ENCODE data around the gene TCF12. TPM values are rescaled to one million over a fixed set of nuclear protein-coding genes. Genes with fewer than 3 reads are reported as not detected.

TCF12 gene
- total RNA-seq, 1 donor from 2014 or later, result 93.0 TPM

GRCh38 chr15:57057134-57057930, 138.9 kb downstream of the TCF12 start:
- ATAC-seq (no peak), DNase-seq (no peak)
- Histone ChIP-seq H3K9me3 (no peaks in the 10 kb centered on the region), H3K27me3 (ENCODE audit: low read depth) (no peaks in the 10 kb centered on the region), H3K36me3 (no peaks in the 10 kb centered on the region), H3K4me3 (no peak overlapping the region), H3K27ac (no peak overlapping the region), H3K4me1 (peaks cover 22% of the 10 kb centered on the region)
- no peak for TF ChIP-seq CTCF (IDR thresholded peaks at IDR 0.05)
- intact Hi-C loops (cut with DNase I), result no loop called here

- no peak overlapping the region for H3K27ac ChIP-seq
- H3K4me3 ChIP-seq, result no peak overlapping the region
- peaks cover 16% of the 10 kb centered on the region for H3K4me1 ChIP-seq
- intact Hi-C loops (cut with DNase I), result no loop called here
- H3K9me3 ChIP-seq, result no peaks in the 10 kb centered on the region
- no peaks in the 10 kb centered on the region for H3K36me3 ChIP-seq
- no peak for DNase-seq
- H3K27me3 ChIP-seq (ENCODE audit: low read depth), result no peaks in the 10 kb centered on the region
- ATAC-seq, result no peak
- TF ChIP-seq CTCF (IDR thresholded peaks at IDR 0.05), result no peak
Observed at GRCh38 chr15:57059026-57059660, 140.7 kb downstream of the TCF12 start.

- H3K27me3 ChIP-seq (ENCODE audit: low read depth), result no peaks in the 10 kb centered on the region
- TF ChIP-seq CTCF (IDR thresholded peaks at IDR 0.05), result no peak
- no peak overlapping the region for H3K4me3 ChIP-seq
- ATAC-seq, result no peak
- intact Hi-C loops (cut with DNase I), result no loop called here
- no peaks in the 10 kb centered on the region for H3K36me3 ChIP-seq
- peaks cover 10% of the 10 kb centered on the region for H3K4me1 ChIP-seq
- DNase-seq, result no peak
- no peak overlapping the region for H3K27ac ChIP-seq
- no peaks in the 10 kb centered on the region for H3K9me3 ChIP-seq
Observed at GRCh38 chr15:57060799-57061198, 142.4 kb downstream of the TCF12 start.

- Histone ChIP-seq H3K36me3 (no peaks in the 10 kb centered on the region), H3K27ac (no peak overlapping the region), H3K4me3 (no peak overlapping the region), H3K9me3 (no peaks in the 10 kb centered on the region), H3K4me1 (peaks cover 10% of the 10 kb centered on the region), H3K27me3 (ENCODE audit: low read depth) (no peaks in the 10 kb centered on the region)
- no peak for DNase-seq
- TF ChIP-seq CTCF (IDR thresholded peaks at IDR 0.05), result no peak
- intact Hi-C loops (cut with DNase I), result no loop called here
- ATAC-seq, result no peak
Observed at GRCh38 chr15:57061281-57061680, 142.8 kb downstream of the TCF12 start.

GRCh38 chr15:57061696-57062095, 143.3 kb downstream of the TCF12 start:
- peaks cover 10% of the 10 kb centered on the region for H3K4me1 ChIP-seq
- no peak for TF ChIP-seq CTCF (IDR thresholded peaks at IDR 0.05)
- no peaks in the 10 kb centered on the region for H3K36me3 ChIP-seq
- no peak for DNase-seq
- H3K9me3 ChIP-seq, result no peaks in the 10 kb centered on the region
- no peak overlapping the region for H3K4me3 ChIP-seq
- no peaks in the 10 kb centered on the region for H3K27me3 ChIP-seq (ENCODE audit: low read depth)
- no peak overlapping the region for H3K27ac ChIP-seq
- no peak for ATAC-seq
- intact Hi-C loops (cut with DNase I), result no loop called here
